OCI-LY1 (cell line): ENCODE data around the gene GOLGB1.

ENCODE experiments used
- H2AFZ ChIP-seq: fragments of 200-600 bp; sonication (generic), shearing (Covaris generic); 2 replicates; pipeline ENCODE4 v1.6.0; 2014; ENCODE audit warnings: antibody characterized with exemption, mild to moderate bottlenecking, low read length
- H3F3A ChIP-seq: fragments of 200-600 bp; sonication (generic), shearing (Covaris generic); 2 replicates; pipeline ENCODE4 v1.6.0; 2014; ENCODE audit warnings: mild to moderate bottlenecking, antibody characterized with exemption, low read length, moderate library complexity; ENCODE audit not compliant: insufficient read depth
- H3K27ac ChIP-seq: fragments of 200-600 bp; sonication (generic); 2 replicates; pipeline ENCODE4 v1.5.1; 2014; ENCODE audit warnings: low read length, mixed run types, mild to moderate bottlenecking, low read depth; ENCODE audit not compliant: poor library complexity, severe bottlenecking
- H3K27me3 ChIP-seq: fragments of 200-600 bp; sonication (generic); 2 replicates; pipeline ENCODE4 v1.6.0; 2014; ENCODE audit warnings: antibody characterized with exemption, mild to moderate bottlenecking, low read length, moderate library complexity; ENCODE audit not compliant: insufficient read depth
- H3K36me3 ChIP-seq: fragments of 200-600 bp; sonication (generic); 2 replicates; pipeline ENCODE4 v1.6.1; 2014; ENCODE audit warnings: mild to moderate bottlenecking, antibody characterized with exemption, low read length, moderate library complexity, mixed read lengths; ENCODE audit not compliant: insufficient read depth
- H3K4me1 ChIP-seq: fragments of 200-600 bp; sonication (generic); 2 replicates; pipeline ENCODE4 v1.5.1; 2014; ENCODE audit warnings: mild to moderate bottlenecking, low read length, moderate library complexity; ENCODE audit not compliant: insufficient read depth, severe bottlenecking
- H3K4me2 ChIP-seq: fragments of 200-600 bp; sonication (generic), shearing (Covaris generic); 2 replicates; pipeline ENCODE4 v1.6.1; 2014; ENCODE audit warnings: low read length
- H3K4me3 ChIP-seq: fragments of 200-600 bp; sonication (generic); 2 replicates; pipeline ENCODE4 v1.5.1; 2014; ENCODE audit warnings: low read length, low read depth, mild to moderate bottlenecking, mixed read lengths; ENCODE audit not compliant: poor library complexity, severe bottlenecking
- H3K79me2 ChIP-seq: fragments of 200-600 bp; shearing (Covaris generic); 2 replicates; pipeline ENCODE4 v1.6.1; 2016; ENCODE audit warnings: mixed run types, low read length, mixed read lengths; ENCODE audit not compliant: insufficient read depth
- H3K9ac ChIP-seq: fragments of 200-600 bp; sonication (generic), shearing (Covaris generic); 2 replicates; pipeline ENCODE4 v1.6.1; 2014; ENCODE audit warnings: mild to moderate bottlenecking, low read length, mixed read lengths
- H3K9me2 ChIP-seq: fragments of 200-600 bp; sonication (generic), shearing (Covaris generic); 2 replicates; pipeline ENCODE4 v1.6.1; 2014; ENCODE audit warnings: low read depth, mild to moderate bottlenecking, low read length, mixed read lengths
- H3K9me3 ChIP-seq: fragments of 200-600 bp; shearing (Covaris generic); 2 replicates; pipeline ENCODE4 v1.6.1; 2014; ENCODE audit warnings: low read length, mixed read lengths
- H4K20me1 ChIP-seq: fragments of 200-600 bp; sonication (generic), shearing (Covaris generic); 2 replicates; pipeline ENCODE4 v1.6.0; 2016; ENCODE audit warnings: mild to moderate bottlenecking, low read length; ENCODE audit not compliant: insufficient read depth
- EZH2 ChIP-seq: fragments of 200-600 bp; sonication (generic), shearing (Covaris generic); IDR thresholded peaks from 2 replicates; pipeline ENCODE4 v1.8.0; 2017; ENCODE audit warnings: borderline replicate concordance, mixed run types, mild to moderate bottlenecking, antibody characterized with exemption, low read length, moderate library complexity, mixed read lengths
- TF ChIP-seq, protein P1 (sequence below): fragments of 200-600 bp; sonication (generic), shearing (Covaris generic); IDR thresholded peaks from 2 replicates; pipeline ENCODE4 v1.5.1; 2017; ENCODE audit warnings: mild to moderate bottlenecking, antibody characterized with exemption, low read length, moderate library complexity, mixed read lengths

The GOLGB1 gene

DNA sequence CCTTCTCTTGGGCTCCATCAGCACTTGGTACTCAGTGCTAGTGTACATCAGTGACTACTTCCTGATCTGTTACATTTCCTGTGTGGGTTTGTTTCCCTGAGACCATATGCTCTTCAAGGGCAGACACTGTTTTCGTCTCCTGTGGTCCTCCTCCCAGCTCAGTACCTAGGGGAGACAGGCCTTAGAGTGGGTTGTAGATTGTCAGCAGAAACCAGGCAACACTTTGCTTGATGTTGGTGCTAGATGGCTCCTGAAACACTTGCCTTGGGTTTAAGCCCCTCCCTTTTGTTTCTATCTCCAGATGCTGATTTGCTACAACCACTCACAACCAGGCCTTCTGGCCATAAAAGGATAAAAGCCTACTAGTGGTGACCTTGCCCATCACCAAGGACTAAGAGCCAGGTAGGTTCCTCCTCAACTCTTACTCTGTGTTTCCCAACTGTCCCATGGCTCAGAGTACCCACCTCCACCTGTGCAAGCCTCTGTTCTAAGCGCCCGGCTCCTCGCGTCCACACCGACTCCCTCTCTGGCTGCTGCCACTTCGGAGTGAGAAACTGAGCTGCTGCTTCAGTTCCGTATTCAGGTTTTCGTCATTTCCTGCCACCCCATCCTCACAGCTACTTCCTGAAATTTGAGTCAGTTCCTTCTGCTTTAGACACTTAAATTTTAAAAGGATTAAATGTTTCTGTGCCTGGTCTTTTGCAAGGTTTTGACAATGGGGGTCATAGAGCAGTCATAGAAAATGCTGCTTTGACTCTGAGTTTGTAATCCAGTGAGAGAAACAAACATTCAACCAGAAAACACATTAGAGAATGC is 89.0 kb downstream of the GOLGB1 start, which contains the start of gene HCLS1:
HCLS1 (minus strand) TSS at position 548 of the 816 bp plus-strand sequence. CDS start 2,556 bp downstream, outside the sequence.
- Histone ChIP-seq H3K4me2 (peak within 1 kb of the TSS; percentile 96), H3K27me3 (no peaks in the 10 kb centered on the region), H2AFZ (peak within 1 kb of the TSS; percentile 36; the same call in 1 of the 2 replicates), H3K4me3 (peak within 1 kb of the TSS; percentile 67), H3F3A (no peaks in the 10 kb centered on the region), H3K9me3 (no peaks in the 10 kb centered on the region), H4K20me1 (no peaks in the 10 kb centered on the region), H3K9me2 (no peaks in the 10 kb centered on the region), H3K4me1 (peaks cover 30% of the 10 kb centered on the region), H3K79me2 (peaks cover 20% of the 10 kb centered on the region), H3K9ac (peak within 1 kb of the TSS; percentile 70), H3K36me3 (peaks cover 40% of the 10 kb centered on the region), H3K27ac (peak within 1 kb of the TSS; percentile 78)
- no peak for TF ChIP-seq EZH2
- TF ChIP-seq, protein P1, sequence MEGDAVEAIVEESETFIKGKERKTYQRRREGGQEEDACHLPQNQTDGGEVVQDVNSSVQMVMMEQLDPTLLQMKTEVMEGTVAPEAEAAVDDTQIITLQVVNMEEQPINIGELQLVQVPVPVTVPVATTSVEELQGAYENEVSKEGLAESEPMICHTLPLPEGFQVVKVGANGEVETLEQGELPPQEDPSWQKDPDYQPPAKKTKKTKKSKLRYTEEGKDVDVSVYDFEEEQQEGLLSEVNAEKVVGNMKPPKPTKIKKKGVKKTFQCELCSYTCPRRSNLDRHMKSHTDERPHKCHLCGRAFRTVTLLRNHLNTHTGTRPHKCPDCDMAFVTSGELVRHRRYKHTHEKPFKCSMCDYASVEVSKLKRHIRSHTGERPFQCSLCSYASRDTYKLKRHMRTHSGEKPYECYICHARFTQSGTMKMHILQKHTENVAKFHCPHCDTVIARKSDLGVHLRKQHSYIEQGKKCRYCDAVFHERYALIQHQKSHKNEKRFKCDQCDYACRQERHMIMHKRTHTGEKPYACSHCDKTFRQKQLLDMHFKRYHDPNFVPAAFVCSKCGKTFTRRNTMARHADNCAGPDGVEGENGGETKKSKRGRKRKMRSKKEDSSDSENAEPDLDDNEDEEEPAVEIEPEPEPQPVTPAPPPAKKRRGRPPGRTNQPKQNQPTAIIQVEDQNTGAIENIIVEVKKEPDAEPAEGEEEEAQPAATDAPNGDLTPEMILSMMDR, result peak; percentile 24; the same call in 1 of the 2 replicates

DNA sequence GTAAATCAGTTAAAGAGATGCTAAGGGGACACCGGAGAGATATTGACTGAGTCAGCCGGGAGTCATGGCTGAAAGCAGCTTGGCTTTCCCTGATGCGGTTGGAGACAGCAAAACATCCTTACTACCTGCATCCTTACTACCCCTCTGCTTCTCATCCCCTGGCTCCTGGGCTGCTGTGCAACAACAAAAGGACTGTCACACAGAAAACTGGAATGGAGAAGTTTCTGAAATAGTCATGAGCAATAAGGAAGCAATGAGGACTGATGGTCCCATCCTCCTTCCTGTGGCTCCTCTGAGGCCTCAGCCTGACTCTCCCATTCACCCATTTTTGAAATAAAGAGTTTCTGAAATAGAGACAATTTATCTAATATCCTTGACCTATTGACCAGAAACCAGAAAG is 90.0 kb downstream of the GOLGB1 start:
- H4K20me1 ChIP-seq, result no peaks in the 10 kb centered on the region
- H3K27ac ChIP-seq, result peak overlapping the region; percentile 78
- no peaks in the 10 kb centered on the region for H3F3A ChIP-seq
- no peak overlapping the region for H2AFZ ChIP-seq
- TF ChIP-seq EZH2, result no peak
- TF ChIP-seq, protein P1, result no peak
- H3K27me3 ChIP-seq, result no peaks in the 10 kb centered on the region
- H3K9me3 ChIP-seq, result no peaks in the 10 kb centered on the region
- H3K4me3 ChIP-seq, result peak overlapping the region; percentile 67
- peaks cover 37% of the 10 kb centered on the region for H3K4me1 ChIP-seq
- H3K79me2 ChIP-seq, result peaks cover 20% of the 10 kb centered on the region
- peak overlapping the region; percentile 70 for H3K9ac ChIP-seq
- peak overlapping the region; percentile 96 for H3K4me2 ChIP-seq
- H3K9me2 ChIP-seq, result no peaks in the 10 kb centered on the region
- peaks cover 48% of the 10 kb centered on the region for H3K36me3 ChIP-seq

DNA sequence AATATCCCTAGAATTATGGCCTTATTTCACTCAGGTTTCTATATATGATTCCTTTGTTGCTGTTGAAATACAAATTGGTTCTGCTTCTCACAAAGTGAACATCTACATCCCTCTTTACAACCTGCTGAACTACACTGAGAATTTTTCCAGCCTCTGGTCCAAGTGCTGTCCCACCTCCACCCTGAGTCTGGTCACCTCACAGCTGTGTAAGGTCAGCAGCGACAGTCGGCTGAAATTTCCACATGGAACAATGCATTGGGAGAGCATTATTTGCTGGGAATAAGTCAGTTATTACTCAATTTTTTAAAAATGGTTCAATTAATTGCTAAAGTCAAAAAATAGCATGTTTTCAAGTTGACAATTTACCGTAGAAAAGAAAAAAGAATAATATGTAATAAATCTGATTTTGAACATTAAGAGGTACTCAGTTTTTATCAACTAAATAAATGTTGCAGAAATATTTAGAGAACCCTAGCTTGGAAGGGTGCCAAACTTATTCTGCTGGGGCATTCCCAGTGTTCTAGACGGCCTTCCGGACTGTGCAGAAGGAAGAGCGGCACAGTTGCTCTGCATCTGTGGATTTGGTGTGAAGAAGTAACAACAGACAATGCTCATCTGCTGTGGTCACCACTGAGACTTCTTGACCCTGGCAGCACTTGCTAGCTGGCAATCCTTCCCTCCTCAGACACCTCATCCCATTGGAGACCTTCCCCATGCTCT is 90.7 kb downstream of the GOLGB1 start:
- no peaks in the 10 kb centered on the region for H4K20me1 ChIP-seq
- no peaks in the 10 kb centered on the region for H3K9me2 ChIP-seq
- no peak overlapping the region for H3K27ac ChIP-seq
- no peak overlapping the region for H2AFZ ChIP-seq
- peaks cover 51% of the 10 kb centered on the region for H3K36me3 ChIP-seq
- H3K9me3 ChIP-seq, result no peaks in the 10 kb centered on the region
- TF ChIP-seq, protein P1, result no peak
- no peak for TF ChIP-seq EZH2
- H3F3A ChIP-seq, result no peaks in the 10 kb centered on the region
- peak overlapping the region; percentile 67 for H3K4me3 ChIP-seq
- H3K27me3 ChIP-seq, result no peaks in the 10 kb centered on the region
- H3K4me1 ChIP-seq, result peaks cover 37% of the 10 kb centered on the region
- peaks cover 20% of the 10 kb centered on the region for H3K79me2 ChIP-seq
- H3K9ac ChIP-seq, result peak overlapping the region; percentile 70; the same call in 1 of the 2 replicates
- H3K4me2 ChIP-seq, result peak overlapping the region; percentile 96
